Panc1 (cell line): Measurements from ENCODE around the gene SLC39A7. TPM values are rescaled to one million over a fixed set of nuclear protein-coding genes. Genes with fewer than 3 reads are reported as not detected.

Experiments
- ATAC-seq: fragments of 200-7000 bp; cut with Tn5 transposase; 2 replicates; pipeline ENCODE4 v1.9.1; 2020; ENCODE audit warnings: mild to moderate bottlenecking, moderate library complexity
- BruUV-seq: library from RNA; stranded (reverse); fragments of 400-500 nt; replicated peaks from 2 replicates; lab custom pipeline; 2021; lab: Mats Ljungman, UMichigan
- CTCF ChIA-PET: fragments of 300-600 bp; sonication (Branson Sonifier 250); formaldehyde crosslinking; loops from one replicate; lab custom pipeline; 2022; ENCODE audit warnings: antibody characterized with exemption; lab: Charles Lee
- POLR2A ChIA-PET: fragments of 300-600 bp; sonication (Branson Sonifier 250); formaldehyde crosslinking; loops from one replicate; lab custom pipeline; 2022; ENCODE audit warnings: antibody characterized with exemption; lab: Charles Lee
- DNase-seq: peaks from one replicate; pipeline ENCODE4 v3.0.0-alpha.2; 2010; ENCODE audit warnings: low read depth, low spot score
- H3K27ac ChIP-seq: 2 replicates; pipeline ENCODE4 v1.5.1; 2011; ENCODE audit warnings: mild to moderate bottlenecking, low read length, inconsistent platforms
- H3K27me3 ChIP-seq: fragments of 200-500 bp; sonication (Bioruptor generic); 2 replicates; pipeline ENCODE4 v1.6.0; 2014; ENCODE audit warnings: low read length, inconsistent platforms; ENCODE audit not compliant: control insufficient read depth, insufficient read depth
- H3K36me3 ChIP-seq: fragments of 200-500 bp; sonication (Bioruptor generic); 2 replicates; pipeline ENCODE4 v1.5.1; 2014; ENCODE audit warnings: inconsistent platforms, mild to moderate bottlenecking, low read length, moderate library complexity; ENCODE audit not compliant: control insufficient read depth, insufficient read depth
- H3K4me1 ChIP-seq: 2 replicates; pipeline ENCODE4 v1.5.1; 2011; ENCODE audit warnings: inconsistent platforms, mild to moderate bottlenecking, low read length, moderate library complexity; ENCODE audit not compliant: control insufficient read depth, insufficient read depth
- H3K4me3 ChIP-seq, 2 experiments: 2 replicates each; pipeline ENCODE4 v1.5.1; 2011 to 2012; ENCODE audit warnings: low read depth in 2 of 2, low read length in 2 of 2, mild to moderate bottlenecking in 2 of 2, inconsistent platforms in 1 of 2, moderate library complexity in 1 of 2
- H3K9me3 ChIP-seq: fragments of 200-500 bp; sonication (Bioruptor generic); 2 replicates; pipeline ENCODE4 v1.5.1; 2014; ENCODE audit warnings: low read depth, mild to moderate bottlenecking, inconsistent platforms, low read length, moderate library complexity; ENCODE audit not compliant: control insufficient read depth, insufficient read depth
- POLR2AphosphoS5 ChIP-seq: IDR thresholded peaks from 2 replicates; pipeline ENCODE4 v1.6.1; 2012; ENCODE audit warnings: mild to moderate bottlenecking, low read depth, low read length, moderate library complexity
- REST ChIP-seq, 2 experiments: IDR thresholded peaks; 2 replicates each; pipeline ENCODE4 v1.6.1; 2011 to 2012; ENCODE audit warnings: low read depth in 2 of 2, control low read depth in 1 of 2, low read length in 1 of 2, mild to moderate bottlenecking in 1 of 2, moderate library complexity in 1 of 2; ENCODE audit not compliant: insufficient read depth in 1 of 2
- SIN3A ChIP-seq: IDR thresholded peaks from 2 replicates; pipeline ENCODE4 v1.6.1; 2012; ENCODE audit warnings: low read depth, mild to moderate bottlenecking, low read length, moderate library complexity, borderline replicate concordance; ENCODE audit not compliant: insufficient read depth
- TCF7L2 ChIP-seq: IDR thresholded peaks from 2 replicates; pipeline ENCODE4 v1.6.1; 2011; ENCODE audit warnings: mild to moderate bottlenecking, low read depth, low read length, inconsistent platforms
- in situ Hi-C: cut with HindIII; loops from 2 replicates; pipeline ENCODE4 v1.10.0; 2016; ENCODE audit warnings: low sequenced_read_pairs, low pct_unique_long_range_greater_than_20kb
- intact Hi-C: fragments of 100-400 bp; cut with micrococcal nuclease; formaldehyde crosslinking; loops from one replicate; pipeline ENCODE4 v1.10.0; 2022; ENCODE audit not compliant: unreplicated experiment
- total RNA-seq: library from RNA; stranded (reverse); gene quantifications from one replicate; pipeline ENCODE4 v1.2.1, GENCODE V29; 2021; ENCODE audit not compliant: unreplicated experiment
- TF ChIP-seq, protein P1 (sequence below): fragments of 450-650 bp; IDR thresholded peaks from 2 replicates; pipeline ENCODE4 v1.5.1; 2017; ENCODE audit warnings: mild to moderate bottlenecking

SLC39A7 gene
- total RNA-seq, 1 experiment from 2014 or later, result 135 TPM

DNA sequence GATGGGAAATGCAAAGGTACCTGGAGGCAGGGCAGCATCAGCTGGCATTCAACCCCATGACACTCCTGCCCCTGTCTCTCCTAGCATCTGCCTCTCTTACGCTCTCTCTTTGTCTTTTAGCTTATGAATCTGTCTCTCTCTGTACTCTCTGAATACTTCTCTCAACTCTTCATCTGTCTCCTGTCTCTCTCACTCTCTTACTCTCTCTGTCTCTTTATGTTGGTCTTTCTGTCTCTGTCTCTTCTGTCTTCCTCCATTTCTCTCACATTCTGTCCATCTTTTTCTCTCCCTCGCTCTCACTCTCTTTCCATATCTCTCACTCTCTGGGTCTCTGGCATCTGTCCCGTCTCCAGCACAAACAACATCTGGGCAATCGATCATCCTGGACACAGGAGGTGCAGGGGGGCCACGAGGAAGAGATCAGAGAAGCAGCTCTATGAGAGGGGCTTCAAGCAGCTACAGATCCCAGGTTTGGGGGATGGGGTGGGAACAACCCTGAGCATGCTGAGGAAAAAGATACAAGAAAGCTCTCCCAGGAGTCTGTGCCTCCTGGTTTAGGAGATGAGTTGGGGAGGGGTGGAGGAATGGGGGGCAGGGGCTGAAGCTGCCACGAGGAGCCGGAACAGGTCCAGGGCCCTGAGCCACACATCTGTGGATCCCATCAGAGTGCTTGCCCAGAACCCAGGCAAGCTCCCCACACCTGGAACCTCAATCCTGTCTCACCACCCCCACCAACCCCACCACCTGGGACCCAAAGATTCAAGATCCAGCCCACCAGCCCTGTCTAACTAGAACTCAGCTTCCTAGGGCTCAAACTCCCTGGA lies 10.8 kb upstream of the SLC39A7 start:
- no peak overlapping the region for H3K4me3 ChIP-seq
- CTCF ChIA-PET, result no interaction called here
- DNase-seq (no peak), ATAC-seq (no peak)
- no TSS peak for BruUV-seq
- H3K9me3 ChIP-seq, result no peaks in the 10 kb centered on the region
- H3K27me3 ChIP-seq, result no peaks in the 10 kb centered on the region
- intact Hi-C loops (no loop called here), in situ Hi-C loops (no loop called here)
- POLR2A ChIA-PET, result no interaction called here
- no peak overlapping the region for H3K27ac ChIP-seq
- TF ChIP-seq REST (IDR thresholded peaks at IDR 0.05; ENCODE audit: insufficient read depth in 1 of 2, low read depth in 2 of 2, low read length in 1 of 2) (no peak), POLR2AphosphoS5 (no peak), TCF7L2 (no peak)
- H3K4me1 ChIP-seq, result no peaks in the 10 kb centered on the region
- peaks cover 2% of the 10 kb centered on the region; the same call in 1 of the 2 replicates for H3K36me3 ChIP-seq

DNA sequence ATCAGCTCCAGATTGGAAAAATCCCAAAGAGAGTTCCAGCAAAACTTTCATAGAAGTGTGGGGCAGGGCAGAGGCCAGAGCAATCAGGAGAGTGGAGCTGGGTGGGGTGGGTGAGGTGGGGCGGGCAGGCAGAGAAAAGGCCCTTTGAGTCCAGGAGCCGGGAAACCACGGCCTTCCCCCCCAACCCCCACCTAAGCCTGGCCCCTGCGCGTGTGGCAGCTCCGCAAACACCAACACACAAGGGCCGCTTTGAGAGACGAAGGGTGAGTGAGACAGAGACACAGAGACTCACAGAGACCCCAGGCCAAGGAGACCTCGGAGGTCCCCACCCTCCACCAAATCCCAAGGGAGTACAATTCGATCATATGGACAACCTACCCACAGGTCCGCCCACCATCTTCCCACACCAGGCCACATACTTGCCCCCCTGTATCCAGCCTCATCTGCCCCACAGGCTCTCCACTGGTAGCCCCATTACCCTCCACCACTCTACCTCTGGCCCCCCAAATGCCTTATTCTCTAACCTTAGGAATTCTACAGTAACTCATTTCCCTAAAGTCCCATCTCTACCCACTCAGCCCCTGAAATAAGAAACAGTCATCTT lies 10.1 kb upstream of the SLC39A7 start:
- no peak overlapping the region for H3K4me3 ChIP-seq
- intact Hi-C loops, result no loop called here
- no peaks in the 10 kb centered on the region for H3K4me1 ChIP-seq
- POLR2A ChIA-PET, result no interaction called here
- no peak for ATAC-seq
- CTCF ChIA-PET, result no interaction called here
- in situ Hi-C loops, result no loop called here
- TF ChIP-seq TCF7L2 (no peak), SIN3A (no peak), REST (IDR thresholded peaks at IDR 0.05; ENCODE audit: insufficient read depth in 1 of 2, low read depth in 2 of 2, low read length in 1 of 2) (no peak)
- TF ChIP-seq, protein P1, sequence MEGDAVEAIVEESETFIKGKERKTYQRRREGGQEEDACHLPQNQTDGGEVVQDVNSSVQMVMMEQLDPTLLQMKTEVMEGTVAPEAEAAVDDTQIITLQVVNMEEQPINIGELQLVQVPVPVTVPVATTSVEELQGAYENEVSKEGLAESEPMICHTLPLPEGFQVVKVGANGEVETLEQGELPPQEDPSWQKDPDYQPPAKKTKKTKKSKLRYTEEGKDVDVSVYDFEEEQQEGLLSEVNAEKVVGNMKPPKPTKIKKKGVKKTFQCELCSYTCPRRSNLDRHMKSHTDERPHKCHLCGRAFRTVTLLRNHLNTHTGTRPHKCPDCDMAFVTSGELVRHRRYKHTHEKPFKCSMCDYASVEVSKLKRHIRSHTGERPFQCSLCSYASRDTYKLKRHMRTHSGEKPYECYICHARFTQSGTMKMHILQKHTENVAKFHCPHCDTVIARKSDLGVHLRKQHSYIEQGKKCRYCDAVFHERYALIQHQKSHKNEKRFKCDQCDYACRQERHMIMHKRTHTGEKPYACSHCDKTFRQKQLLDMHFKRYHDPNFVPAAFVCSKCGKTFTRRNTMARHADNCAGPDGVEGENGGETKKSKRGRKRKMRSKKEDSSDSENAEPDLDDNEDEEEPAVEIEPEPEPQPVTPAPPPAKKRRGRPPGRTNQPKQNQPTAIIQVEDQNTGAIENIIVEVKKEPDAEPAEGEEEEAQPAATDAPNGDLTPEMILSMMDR, result no peak
- no peak for DNase-seq
- peaks cover 2% of the 10 kb centered on the region; the same call in 1 of the 2 replicates for H3K36me3 ChIP-seq
- H3K9me3 ChIP-seq, result no peaks in the 10 kb centered on the region
- BruUV-seq, result no TSS peak
- no peaks in the 10 kb centered on the region for H3K27me3 ChIP-seq
- no peak overlapping the region for H3K27ac ChIP-seq
